T-cell (primary cell): ENCODE data around the gene ITFG2. TPM values are rescaled to one million over a fixed set of nuclear protein-coding genes. Genes with fewer than 3 reads are reported as not detected.
"Not testable (repeated sequence)": the region's sequence is repeated elsewhere in the genome, so short reads cannot be mapped to it uniquely, and the experiment has no call there.

Experiments
- ATAC-seq, 4 experiments: fragments of 200-7000 bp in 3 of 4; fragments of 150-1000 bp in 1 of 4; cut with Tn5 transposase; replicated peaks in 1 of 4; 1 replicate in 3 of 4; 2 replicates in 1 of 4; pipeline ENCODE4 v1.10.0; 2021; ENCODE audit warnings: moderate library complexity in 3 of 4, mild to moderate bottlenecking in 2 of 4, moderate number of reproducible peaks in 1 of 4
- CTCF ChIA-PET, 2 donors: fragments of 300-600 bp; sonication (Branson Sonifier 250); formaldehyde crosslinking; loops; one replicate each; lab custom pipeline; 2022; ENCODE audit warnings: antibody characterized with exemption in 2 of 2; lab: Charles Lee
- POLR2A ChIA-PET, 2 donors: fragments of 300-600 bp; sonication (Branson Sonifier 250); formaldehyde crosslinking; loops; one replicate each; lab custom pipeline; 2022; ENCODE audit warnings: antibody characterized with exemption in 2 of 2; lab: Charles Lee
- DNase-seq, 35 experiments: peaks; one replicate each; pipeline versions ENCODE4 v3.0.0 to v3.0.0-alpha.2; 2013 to 2023
- H3K27ac ChIP-seq: one replicate; pipeline ENCODE4 v1.5.1; 2013; ENCODE audit warnings: low read length
- H3K27me3 ChIP-seq, 2 experiments: replicated peaks in 1 of 2; 1 replicate in 1 of 2; 2 replicates in 1 of 2; pipeline versions ENCODE4 v1.6.1 to v1.7.0; 2013; ENCODE audit warnings: low read length in 1 of 2, mixed read lengths in 1 of 2; ENCODE audit not compliant: control insufficient read depth in 2 of 2, insufficient read depth in 2 of 2; ENCODE audit errors: extremely low read depth in 1 of 2
- H3K36me3 ChIP-seq, 2 donors: 1 replicate in 1 of 2; 2 replicates in 1 of 2; pipeline versions ENCODE4 v1.6.1 to v1.7.0; 2013; ENCODE audit warnings: low read length in 1 of 2; ENCODE audit not compliant: control insufficient read depth in 2 of 2, insufficient read depth in 1 of 2; ENCODE audit errors: extremely low read depth in 1 of 2
- H3K4me1 ChIP-seq, 2 experiments: 1 replicate in 1 of 2; 2 replicates in 1 of 2; pipeline versions ENCODE4 v1.6.1 to v1.7.0; 2013; ENCODE audit warnings: low read length in 2 of 2, mixed read lengths in 1 of 2; ENCODE audit not compliant: insufficient read depth in 2 of 2, control insufficient read depth in 1 of 2; ENCODE audit errors: extremely low read depth in 1 of 2
- H3K4me3 ChIP-seq, 2 donors: 1 replicate in 1 of 2; 2 replicates in 1 of 2; pipeline versions ENCODE4 v1.5.1 to v1.7.0; 2013; ENCODE audit warnings: mild to moderate bottlenecking in 2 of 2, low read length in 1 of 2, moderate library complexity in 1 of 2; ENCODE audit not compliant: control insufficient read depth in 1 of 2; ENCODE audit errors: extremely low read depth in 1 of 2
- H3K9me3 ChIP-seq: 2 replicates; pipeline ENCODE4 v1.7.0; 2013
- H3K27ac Mint-ChIP-seq, 2 donors: one replicate each; pipeline ENCODE4 v1.8.0; 2020 to 2021; ENCODE audit warnings: mild to moderate bottlenecking in 2 of 2, mixed read lengths in 2 of 2
- H3K27me3 Mint-ChIP-seq, 2 donors: one replicate each; pipeline ENCODE4 v1.8.0; 2021 to 2022; ENCODE audit warnings: mixed read lengths in 2 of 2
- H3K36me3 Mint-ChIP-seq: one replicate; pipeline ENCODE4 v1.8.0; 2021; ENCODE audit warnings: mixed read lengths
- H3K4me1 Mint-ChIP-seq, 3 donors: one replicate each; pipeline ENCODE4 v1.8.0; 2020 to 2022; ENCODE audit warnings: mixed read lengths in 3 of 3, mild to moderate bottlenecking in 1 of 3
- H3K4me3 Mint-ChIP-seq, 3 donors: one replicate each; pipeline ENCODE4 v1.8.0; 2020 to 2022; ENCODE audit warnings: mild to moderate bottlenecking in 3 of 3, mixed read lengths in 3 of 3, moderate library complexity in 3 of 3
- H3K9me3 Mint-ChIP-seq, 3 donors: one replicate each; pipeline ENCODE4 v1.8.0; 2020 to 2022; ENCODE audit warnings: mixed read lengths in 3 of 3
- WGBS: methylation state at CpG from one replicate; pipeline ENCODE4 v1.1.5; 2013; ENCODE audit warnings: missing lambda C conversion rate; ENCODE audit not compliant: insufficient coverage; 5-methylcytosine and 5-hydroxymethylcytosine counted together
- total RNA-seq, 35 experiments: library from RNA in 6 of 35; stranded (reverse) in 6 of 35; fragments of 120-200 nt in 1 of 35; gene quantifications; one replicate each; pipeline versions ENCODE4 v1.2.1 to v1.2.4 and lab custom pipeline; 2013 to 2026

ITFG2 gene
- total RNA-seq, 5 donors from 2014 or later (not counting 1 experiment from before 2014, with no cell fraction given): 84.5 to 111 (median 93.4) TPM

DNA sequence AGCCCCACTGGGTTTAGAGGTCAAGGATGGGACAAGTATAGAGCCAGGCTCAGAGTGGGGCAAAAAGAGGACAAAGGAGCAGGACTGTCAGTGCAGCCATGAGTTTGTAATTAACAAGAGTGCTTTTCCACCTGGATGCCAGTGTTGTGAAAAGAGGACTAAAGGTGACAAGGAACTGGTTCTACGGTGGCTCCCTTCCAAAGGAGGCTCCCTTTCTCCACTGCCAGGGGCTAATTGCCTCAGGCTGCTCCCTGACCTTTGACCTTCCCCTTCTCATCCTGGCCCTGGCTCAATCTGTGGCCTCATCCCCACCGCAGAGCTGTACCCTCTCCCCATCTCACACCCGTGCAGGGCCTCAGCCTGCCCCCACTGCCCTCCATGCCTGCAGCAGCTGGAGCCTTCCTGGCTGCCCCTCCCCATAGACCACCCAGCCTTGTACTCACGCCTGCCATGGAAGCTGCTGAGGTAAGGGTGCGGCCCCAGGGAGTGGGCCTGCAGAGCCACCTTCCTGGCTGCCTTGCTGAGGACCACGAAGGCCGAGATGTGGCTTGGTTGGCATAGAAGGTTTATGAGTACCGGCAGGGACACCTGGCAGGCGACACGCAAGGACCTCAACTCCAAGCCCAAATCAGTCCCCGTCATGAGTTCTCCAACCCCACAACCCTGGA lies 42.5 kb upstream of the ITFG2 start:
- no peak overlapping the region for H3K27ac ChIP-seq
- Mint-ChIP-seq H3K27ac (no peak overlapping the region), H3K4me1 (peaks cover 0 to 4% (median 0%) of the 10 kb centered on the region in 3 donors), H3K4me3 (no peak overlapping the region), H3K27me3 (no peaks in the 10 kb centered on the region), H3K9me3 (no peaks in the 10 kb centered on the region), H3K36me3 (no peaks in the 10 kb centered on the region)
- no peaks in the 10 kb centered on the region for H3K4me1 ChIP-seq
- no peaks in the 10 kb centered on the region for H3K9me3 ChIP-seq
- no peaks in the 10 kb centered on the region for H3K27me3 ChIP-seq
- CTCF ChIA-PET: interaction anchor here in 1 of 2 donors (0.6 kb wide), 1 partner anchor 91 kb away, joined by 3 read pairs; no protein-coding TSS in a partner anchor
- DNase-seq (no peak), ATAC-seq (no peak)
- no peaks in the 10 kb centered on the region for H3K36me3 ChIP-seq
- H3K4me3 ChIP-seq: no peak overlapping the region
- POLR2A ChIA-PET: interaction anchor here in 1 of 2 donors (0.6 kb wide), 1 partner anchor 25 kb away, joined by 4 read pairs; the partner anchor contains the start of gene FKBP4
- whole genome bisulfite sequencing: 100% methylated on average over 6 of the region's 11 CpGs

DNA sequence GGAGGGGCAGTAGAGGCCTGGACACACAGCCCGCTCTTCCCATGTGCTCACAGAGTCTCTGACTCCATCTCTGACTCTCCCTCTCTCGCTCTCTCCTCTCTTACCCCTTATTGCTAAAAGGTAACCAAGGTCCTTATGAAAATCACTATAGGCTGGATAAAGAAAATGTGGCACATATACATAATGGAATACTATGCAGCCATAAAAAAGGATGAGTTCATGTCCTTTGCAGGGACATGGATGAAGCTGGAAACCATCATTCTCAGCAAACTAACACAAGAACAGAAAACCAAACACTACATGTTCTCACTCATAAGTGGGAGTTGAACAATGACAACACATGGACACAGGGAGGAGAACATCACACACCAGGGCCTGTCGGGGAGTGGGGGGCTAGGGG lies 41.9 kb upstream of the ITFG2 start:
- POLR2A ChIA-PET, DNase-seq, H3K36me3 Mint-ChIP-seq, CTCF ChIA-PET, ATAC-seq, H3K27ac ChIP-seq, H3K4me3 ChIP-seq, H3K9me3 Mint-ChIP-seq, H3K4me3 Mint-ChIP-seq, H3K4me1 Mint-ChIP-seq, H3K27me3 ChIP-seq, H3K4me1 ChIP-seq, H3K36me3 ChIP-seq, H3K27ac Mint-ChIP-seq, H3K9me3 ChIP-seq, H3K27me3 Mint-ChIP-seq: not testable (repeated sequence)
- 100% methylated on average over 1 of the region's 3 CpGs for WGBS

DNA sequence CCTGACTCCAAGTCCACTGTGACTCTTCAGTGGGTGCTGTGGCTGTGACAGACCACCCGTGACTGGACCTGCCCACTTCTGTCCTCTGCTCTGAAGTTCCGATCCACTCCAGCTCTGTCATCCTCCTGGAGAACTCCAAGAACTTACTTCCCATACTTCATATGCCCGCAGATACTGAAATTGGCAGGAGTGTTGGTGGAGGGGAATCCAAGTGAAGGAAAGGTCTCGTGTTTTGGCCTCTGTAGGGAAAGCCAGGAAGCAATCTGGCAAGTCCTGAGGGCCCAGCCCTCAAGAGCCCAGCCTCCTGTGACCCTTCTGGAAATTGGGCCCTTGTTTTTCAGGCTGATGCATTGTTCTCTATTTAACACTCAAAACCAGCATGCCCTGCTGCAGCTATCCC lies 40.1 kb upstream of the ITFG2 start:
- peaks cover 0 to 8% of the 10 kb centered on the region in 2 experiments for H3K27me3 ChIP-seq
- Mint-ChIP-seq H3K27ac (no peak overlapping the region), H3K4me1 (peaks cover 0 to 4% (median 0%) of the 10 kb centered on the region in 3 donors), H3K36me3 (no peaks in the 10 kb centered on the region), H3K4me3 (no peak overlapping the region), H3K9me3 (no peaks in the 10 kb centered on the region), H3K27me3 (peaks cover 0 to 4% of the 10 kb centered on the region in 2 donors)
- H3K9me3 ChIP-seq: no peaks in the 10 kb centered on the region
- DNase-seq (no peak), ATAC-seq (no peak)
- no peaks in the 10 kb centered on the region for H3K36me3 ChIP-seq
- H3K4me1 ChIP-seq: no peaks in the 10 kb centered on the region
- H3K4me3 ChIP-seq: no peak overlapping the region
- WGBS: 71% methylated on average over 1 of the region's 4 CpGs
- CTCF ChIA-PET: no interaction called here
- no peak overlapping the region for H3K27ac ChIP-seq
- POLR2A ChIA-PET: interaction anchor here in 1 of 2 donors (0.5 kb wide), 1 partner anchor 13 kb away, joined by 3 read pairs; no protein-coding TSS in a partner anchor

DNA sequence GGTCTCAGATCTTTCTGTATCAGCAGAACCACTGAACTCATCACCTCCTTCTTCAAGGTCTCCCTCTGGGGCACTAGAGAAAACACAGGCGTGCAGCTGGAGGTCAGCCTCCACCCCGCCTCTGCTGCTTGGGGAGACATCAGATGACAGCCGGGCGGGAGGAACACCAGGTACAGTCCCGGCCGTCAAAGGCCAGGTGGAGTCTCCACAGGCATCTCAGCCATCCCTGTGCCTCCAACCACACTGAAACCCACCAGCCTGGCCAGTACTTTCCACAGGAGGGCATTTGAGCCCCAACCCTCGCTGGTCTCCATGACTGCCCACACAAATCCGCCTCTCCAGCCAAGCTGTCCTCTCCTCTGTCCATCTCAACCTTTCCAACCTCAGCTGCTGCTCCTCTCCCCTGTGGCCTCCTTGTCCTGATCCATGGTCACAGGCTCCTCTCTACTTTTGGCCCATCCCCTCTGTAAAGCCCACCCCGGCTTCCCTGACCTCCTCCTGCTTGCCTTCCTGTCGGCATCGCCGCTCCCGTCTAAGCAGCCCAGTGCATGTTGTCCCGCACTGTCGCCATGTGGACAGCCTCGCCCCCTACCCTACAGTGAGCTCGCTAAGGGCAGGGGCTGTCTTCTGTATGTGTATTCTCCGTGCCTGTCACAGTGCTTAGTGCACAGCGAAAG lies 39.1 kb upstream of the ITFG2 start:
- peaks cover 0 to 2% (median 0%) of the 10 kb centered on the region in 3 donors for H3K4me1 Mint-ChIP-seq
- no peak overlapping the region for H3K4me3 Mint-ChIP-seq
- peaks cover 0 to 4% of the 10 kb centered on the region in 2 donors for H3K27me3 Mint-ChIP-seq
- POLR2A ChIA-PET: no interaction called here
- Histone ChIP-seq H3K27ac (no peak overlapping the region), H3K4me3 (no peak overlapping the region), H3K4me1 (no peaks in the 10 kb centered on the region), H3K27me3 (peaks cover 0 to 8% of the 10 kb centered on the region in 2 experiments), H3K9me3 (no peaks in the 10 kb centered on the region), H3K36me3 (no peaks in the 10 kb centered on the region)
- no peak overlapping the region for H3K27ac Mint-ChIP-seq
- ATAC-seq (no peak), DNase-seq (no peak)
- WGBS: 79% methylated on average over 17 of the region's 19 CpGs
- no peaks in the 10 kb centered on the region for H3K9me3 Mint-ChIP-seq
- CTCF ChIA-PET: no interaction called here
- H3K36me3 Mint-ChIP-seq: no peaks in the 10 kb centered on the region

DNA sequence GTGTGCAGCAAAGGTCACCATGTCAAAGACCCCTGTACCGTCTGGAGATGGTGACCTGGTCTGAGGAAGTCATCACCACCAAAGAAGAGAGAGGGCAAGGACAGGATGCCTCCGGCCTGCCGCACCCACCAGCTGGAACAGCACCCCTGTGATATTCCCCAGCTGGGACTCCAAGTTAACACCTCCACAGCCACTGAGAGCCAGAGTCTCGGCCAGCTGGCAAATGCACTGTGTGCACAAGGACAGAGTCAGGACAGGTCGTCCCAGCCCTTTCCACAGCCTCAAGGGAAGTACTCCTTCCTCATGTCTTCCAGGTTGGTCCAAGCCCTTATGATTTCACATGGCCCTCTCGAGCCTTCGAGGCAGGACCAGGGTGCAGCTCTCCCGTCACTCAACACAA lies 37.0 kb upstream of the ITFG2 start:
- H3K4me3 Mint-ChIP-seq: no peak overlapping the region
- ChIA-PET POLR2A (no interaction called here), CTCF (no interaction called here)
- H3K27me3 Mint-ChIP-seq: peaks cover 0 to 4% of the 10 kb centered on the region in 2 donors
- Histone ChIP-seq H3K4me1 (no peaks in the 10 kb centered on the region), H3K27ac (no peak overlapping the region), H3K4me3 (no peak overlapping the region), H3K9me3 (no peaks in the 10 kb centered on the region), H3K27me3 (peaks cover 0 to 8% of the 10 kb centered on the region in 2 experiments), H3K36me3 (no peaks in the 10 kb centered on the region)
- no peaks in the 10 kb centered on the region for H3K9me3 Mint-ChIP-seq
- no peak overlapping the region for H3K27ac Mint-ChIP-seq
- 73% methylated on average over 6 of the region's 8 CpGs for WGBS
- H3K36me3 Mint-ChIP-seq: no peaks in the 10 kb centered on the region
- no peak for DNase-seq
- no peaks in the 10 kb centered on the region for H3K4me1 Mint-ChIP-seq
- ATAC-seq: no peak

DNA sequence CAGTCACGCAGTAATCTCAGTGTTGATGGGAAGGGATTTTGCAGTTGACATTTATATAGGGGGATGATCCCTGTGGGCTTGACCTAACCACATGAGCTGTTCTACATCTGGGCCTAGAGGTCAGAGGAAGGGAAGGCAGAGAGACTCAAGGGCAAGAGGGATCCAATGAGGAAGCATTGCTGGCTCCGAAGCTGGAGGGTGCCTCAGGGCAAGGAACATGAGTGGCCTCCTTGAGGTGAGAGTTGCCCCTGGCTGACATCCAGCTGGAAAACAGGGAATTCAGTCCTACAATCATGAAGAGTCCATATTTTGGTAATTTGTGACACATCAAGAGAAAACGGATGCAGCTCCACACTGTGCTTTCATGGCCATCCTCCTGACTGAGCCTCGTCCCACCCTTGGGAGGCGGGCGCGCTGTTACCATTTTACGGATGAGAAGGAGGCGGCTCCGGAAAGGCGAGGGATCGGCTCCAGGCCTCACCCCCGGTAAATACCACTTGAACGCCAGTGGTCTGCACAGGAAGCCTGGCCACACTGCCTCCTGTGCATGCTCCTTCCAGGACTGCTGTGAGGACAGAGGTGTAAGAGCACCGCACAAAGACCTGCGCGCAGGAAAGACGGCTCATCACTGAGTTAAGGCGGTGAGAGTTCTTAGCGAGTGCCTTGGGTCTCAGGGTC lies 36.2 kb upstream of the ITFG2 start:
- DNase-seq: no peak
- H3K9me3 ChIP-seq: no peaks in the 10 kb centered on the region
- H3K27ac ChIP-seq: no peak overlapping the region
- ChIA-PET CTCF (no interaction called here), POLR2A (no interaction called here)
- no peak overlapping the region for H3K4me3 Mint-ChIP-seq
- no peaks in the 10 kb centered on the region for H3K36me3 ChIP-seq
- H3K27me3 Mint-ChIP-seq: peaks cover 0 to 4% of the 10 kb centered on the region in 2 donors
- H3K4me1 Mint-ChIP-seq: no peaks in the 10 kb centered on the region
- peaks cover 0 to 10% of the 10 kb centered on the region in 2 experiments for H3K27me3 ChIP-seq
- no peaks in the 10 kb centered on the region for H3K9me3 Mint-ChIP-seq
- H3K27ac Mint-ChIP-seq: no peak overlapping the region
- 93% methylated on average over 19 of the region's 20 CpGs for WGBS
- no peak overlapping the region for H3K4me3 ChIP-seq
- H3K36me3 Mint-ChIP-seq: no peaks in the 10 kb centered on the region
- ATAC-seq: no peak
- no peaks in the 10 kb centered on the region for H3K4me1 ChIP-seq
